Measurements from ENCODE around the gene ADAMTSL3. TPM values are rescaled to one million over a fixed set of nuclear protein-coding genes. Genes with fewer than 3 reads are reported as not detected.
"Not testable (repeated sequence)": the region's sequence is repeated elsewhere in the genome, so short reads cannot be mapped to it uniquely, and the experiment has no call there.

ADAMTSL3 gene
- total RNA-seq, 5 donors from 2014 or later (not counting 1 experiment from before 2014, with no cell fraction given): 0.07 to 0.15 (median 0.12) TPM; not detected in 1

DNA sequence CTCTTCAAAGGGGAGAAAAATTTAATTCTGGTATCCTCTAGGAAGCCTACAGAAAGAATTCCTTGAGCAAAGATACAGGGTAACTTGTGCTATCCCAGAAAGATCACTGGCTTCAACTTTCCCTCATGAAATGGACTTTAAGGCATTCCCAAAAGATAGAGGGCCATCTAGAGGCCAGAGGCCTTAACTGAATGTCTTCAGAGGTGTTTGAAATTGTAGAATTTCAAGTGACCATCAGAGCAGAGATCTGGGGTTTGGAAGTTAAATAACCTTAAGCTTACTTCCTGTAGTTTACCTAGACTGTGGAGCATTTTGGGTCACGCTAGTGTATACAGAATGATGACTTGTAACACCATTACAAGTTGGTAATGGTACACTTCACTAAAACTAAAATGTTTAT, 400.6 kb downstream of the ADAMTSL3 start:
- H3K4me1 ChIP-seq (ENCODE audit: control insufficient read depth in 1 of 2, extremely low read depth in 1 of 2, insufficient read depth in 2 of 2, low read length in 2 of 2); ATAC-seq (replicated peaks in 1 of 4); H3K27ac Mint-ChIP-seq; H3K36me3 Mint-ChIP-seq; H3K27me3 ChIP-seq (replicated peaks in 1 of 2; ENCODE audit: control insufficient read depth in 2 of 2, extremely low read depth in 1 of 2, insufficient read depth in 2 of 2, low read length in 1 of 2); CTCF ChIA-PET; H3K36me3 ChIP-seq (ENCODE audit: control insufficient read depth in 2 of 2, extremely low read depth in 1 of 2, insufficient read depth in 1 of 2, low read length in 1 of 2); POLR2A ChIA-PET; H3K4me3 Mint-ChIP-seq; H3K9me3 ChIP-seq; H3K4me1 Mint-ChIP-seq; H3K4me3 ChIP-seq (ENCODE audit: control insufficient read depth in 1 of 2, extremely low read depth in 1 of 2, low read length in 1 of 2); DNase-seq; H3K27ac ChIP-seq (ENCODE audit: low read length): not testable (repeated sequence)
- Mint-ChIP-seq H3K27me3 (peaks cover 3 to 11% of the 10 kb centered on the region in 2 donors), H3K9me3 (peaks cover 19 to 25% (median 19%) of the 10 kb centered on the region in 3 donors)
- WGBS (ENCODE audit: insufficient coverage): no CpG with 5 or more reads among the region's 1 CpG

DNA sequence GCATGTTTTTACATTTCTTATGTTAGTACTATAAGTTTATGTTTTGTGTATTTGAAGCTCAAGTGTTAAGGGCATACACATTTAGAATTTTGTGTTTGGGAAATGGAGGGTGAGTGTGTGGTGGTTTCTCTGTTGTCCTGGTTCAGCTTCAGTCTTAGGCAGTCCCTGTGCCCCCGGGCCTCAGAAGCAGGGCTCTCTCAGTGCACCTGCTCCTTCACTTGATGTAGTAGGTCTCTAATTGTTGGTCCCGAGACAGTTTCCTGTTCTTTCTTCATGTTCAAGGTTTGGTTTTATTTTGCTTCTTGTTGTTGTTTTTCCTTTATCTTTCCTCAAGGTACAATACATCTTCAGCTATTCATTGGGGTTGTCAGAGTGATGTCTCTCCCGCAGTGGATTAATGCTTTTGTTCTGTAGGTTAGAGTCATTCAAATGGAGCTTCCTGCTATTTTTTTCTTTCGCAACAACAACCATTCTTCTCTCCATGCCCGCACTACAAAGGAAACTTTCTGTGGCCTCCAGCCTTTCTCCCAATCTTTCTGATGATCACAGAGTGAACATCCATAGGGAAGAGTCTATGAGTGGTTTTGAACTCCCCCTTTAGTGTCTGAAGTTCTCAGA, 403.9 kb downstream of the ADAMTSL3 start:
- no peaks in the 10 kb centered on the region for H3K36me3 Mint-ChIP-seq
- ATAC-seq (replicated peaks in 1 of 4) (no peak), DNase-seq (no peak)
- peaks cover 21 to 28% (median 26%) of the 10 kb centered on the region in 3 donors for H3K9me3 Mint-ChIP-seq
- POLR2A ChIA-PET: interaction anchor here in 1 of 2 donors (0.6 kb wide), 1 partner anchor 100 kb away, joined by 5 read pairs; no protein-coding TSS in a partner anchor
- H3K4me1 Mint-ChIP-seq: no peaks in the 10 kb centered on the region
- H3K4me3 ChIP-seq (ENCODE audit: control insufficient read depth in 1 of 2, extremely low read depth in 1 of 2, low read length in 1 of 2): no peak overlapping the region
- CTCF ChIA-PET: no interaction called here
- H3K27me3 Mint-ChIP-seq: peaks cover 0 to 14% of the 10 kb centered on the region in 2 donors
- H3K4me1 ChIP-seq (ENCODE audit: control insufficient read depth in 1 of 2, extremely low read depth in 1 of 2, insufficient read depth in 2 of 2, low read length in 2 of 2): no peaks in the 10 kb centered on the region
- no CpG with 5 or more reads among the region's 5 CpGs for WGBS (ENCODE audit: insufficient coverage)
- H3K36me3 ChIP-seq (ENCODE audit: control insufficient read depth in 2 of 2, extremely low read depth in 1 of 2, insufficient read depth in 1 of 2, low read length in 1 of 2): no peaks in the 10 kb centered on the region
- H3K4me3 Mint-ChIP-seq: no peak overlapping the region
- no peak overlapping the region for H3K27ac ChIP-seq (ENCODE audit: low read length)
- no peaks in the 10 kb centered on the region for H3K27me3 ChIP-seq (replicated peaks in 1 of 2; ENCODE audit: control insufficient read depth in 2 of 2, extremely low read depth in 1 of 2, insufficient read depth in 2 of 2, low read length in 1 of 2)
- H3K9me3 ChIP-seq: peaks cover 2% of the 10 kb centered on the region
- no peak overlapping the region for H3K27ac Mint-ChIP-seq

DNA sequence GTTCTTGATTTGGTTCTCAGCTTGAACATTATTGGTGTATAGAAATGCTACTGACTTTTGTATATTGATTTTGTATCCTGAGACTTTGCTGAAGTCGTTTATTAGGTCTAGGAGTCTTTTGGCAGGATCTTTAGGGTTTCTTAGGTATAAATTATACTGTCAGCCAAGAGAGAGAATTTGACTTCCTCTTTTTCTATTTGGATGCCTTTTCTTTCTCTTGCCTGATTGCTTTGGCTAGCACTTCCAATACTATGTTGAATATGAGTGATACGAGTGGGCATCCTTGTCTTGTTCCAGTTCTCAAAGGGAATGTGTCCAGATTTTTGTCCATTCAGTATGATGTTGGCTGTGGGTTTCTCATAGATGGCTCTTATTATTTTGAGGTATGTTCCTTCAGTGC, 409.8 kb downstream of the ADAMTSL3 start:
- H3K4me1 ChIP-seq (ENCODE audit: control insufficient read depth in 1 of 2, extremely low read depth in 1 of 2, insufficient read depth in 2 of 2, low read length in 2 of 2); H3K4me3 ChIP-seq (ENCODE audit: control insufficient read depth in 1 of 2, extremely low read depth in 1 of 2, low read length in 1 of 2); H3K9me3 ChIP-seq; H3K27ac ChIP-seq (ENCODE audit: low read length); DNase-seq; H3K27me3 ChIP-seq (replicated peaks in 1 of 2; ENCODE audit: control insufficient read depth in 2 of 2, extremely low read depth in 1 of 2, insufficient read depth in 2 of 2, low read length in 1 of 2); H3K36me3 ChIP-seq (ENCODE audit: control insufficient read depth in 2 of 2, extremely low read depth in 1 of 2, insufficient read depth in 1 of 2, low read length in 1 of 2); POLR2A ChIA-PET; H3K36me3 Mint-ChIP-seq; H3K4me1 Mint-ChIP-seq; H3K27ac Mint-ChIP-seq; CTCF ChIA-PET; ATAC-seq (replicated peaks in 1 of 4); H3K4me3 Mint-ChIP-seq: not testable (repeated sequence)
- no CpG with 5 or more reads among the region's 2 CpGs for WGBS (ENCODE audit: insufficient coverage)
- Mint-ChIP-seq H3K9me3 (peaks cover 15 to 35% (median 15%) of the 10 kb centered on the region in 3 donors), H3K27me3 (peaks cover 4 to 18% of the 10 kb centered on the region in 2 donors)

DNA sequence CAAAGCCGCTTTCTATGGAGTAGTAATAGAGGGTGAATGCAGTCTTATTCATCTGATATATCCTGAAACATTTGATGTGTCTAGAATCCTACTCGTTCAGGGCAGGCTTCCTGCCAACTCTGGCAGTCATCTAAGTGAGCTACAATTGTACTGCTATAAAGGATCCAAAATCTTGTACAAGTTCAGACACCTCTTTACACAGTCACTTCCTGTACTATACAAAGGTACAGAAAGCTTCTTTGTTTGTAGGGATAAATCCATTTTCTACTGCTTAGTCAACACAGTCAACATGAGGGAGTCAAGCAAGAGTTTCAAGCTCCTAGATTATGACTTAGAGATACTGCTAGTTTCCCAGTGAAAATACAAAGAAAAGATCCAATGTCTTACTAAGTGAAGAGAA, 414.8 kb downstream of the ADAMTSL3 start:
- H3K4me1 ChIP-seq (ENCODE audit: control insufficient read depth in 1 of 2, extremely low read depth in 1 of 2, insufficient read depth in 2 of 2, low read length in 2 of 2); H3K4me3 ChIP-seq (ENCODE audit: control insufficient read depth in 1 of 2, extremely low read depth in 1 of 2, low read length in 1 of 2); DNase-seq; H3K9me3 ChIP-seq; H3K27me3 ChIP-seq (replicated peaks in 1 of 2; ENCODE audit: control insufficient read depth in 2 of 2, extremely low read depth in 1 of 2, insufficient read depth in 2 of 2, low read length in 1 of 2); H3K36me3 ChIP-seq (ENCODE audit: control insufficient read depth in 2 of 2, extremely low read depth in 1 of 2, insufficient read depth in 1 of 2, low read length in 1 of 2); H3K27ac ChIP-seq (ENCODE audit: low read length); H3K36me3 Mint-ChIP-seq; POLR2A ChIA-PET; H3K4me1 Mint-ChIP-seq; H3K27ac Mint-ChIP-seq; H3K4me3 Mint-ChIP-seq; CTCF ChIA-PET: not testable (repeated sequence)
- Mint-ChIP-seq H3K9me3 (peaks cover 6 to 19% (median 9%) of the 10 kb centered on the region in 3 donors), H3K27me3 (peaks cover 24 to 29% of the 10 kb centered on the region in 2 donors)
- peak in 1 of 4 experiments; percentile 44 for ATAC-seq (replicated peaks in 1 of 4)
- WGBS (ENCODE audit: insufficient coverage): no CpG with 5 or more reads among the region's 2 CpGs

DNA sequence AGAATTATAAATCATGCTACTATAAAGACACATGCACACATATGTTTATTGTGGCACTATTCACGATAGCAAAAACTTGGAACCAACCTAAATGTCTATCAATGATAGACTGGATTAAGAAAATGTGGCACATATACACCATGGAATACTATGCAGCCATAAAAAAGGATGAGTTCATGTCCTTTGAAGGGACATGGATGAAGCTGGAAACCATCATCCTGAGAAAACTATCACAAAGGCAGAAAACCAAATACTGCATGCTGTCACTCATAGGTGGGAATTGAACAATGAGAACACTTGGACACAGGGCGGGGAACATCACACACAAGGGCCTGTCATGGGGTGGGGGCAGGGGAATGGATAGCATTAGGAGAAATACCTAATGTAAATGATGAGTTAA, 424.1 kb downstream of the ADAMTSL3 start:
- H3K27ac ChIP-seq (ENCODE audit: low read length); H3K36me3 ChIP-seq (ENCODE audit: control insufficient read depth in 2 of 2, extremely low read depth in 1 of 2, insufficient read depth in 1 of 2, low read length in 1 of 2); H3K9me3 ChIP-seq; DNase-seq; H3K36me3 Mint-ChIP-seq; H3K27ac Mint-ChIP-seq; CTCF ChIA-PET; H3K4me3 ChIP-seq (ENCODE audit: control insufficient read depth in 1 of 2, extremely low read depth in 1 of 2, low read length in 1 of 2); H3K4me3 Mint-ChIP-seq; ATAC-seq (replicated peaks in 1 of 4): not testable (repeated sequence)
- Mint-ChIP-seq H3K4me1 (peaks cover 8 to 15% (median 13%) of the 10 kb centered on the region in 3 donors), H3K27me3 (peaks cover 69 to 72% of the 10 kb centered on the region in 2 donors), H3K9me3 (peaks cover 0 to 10% (median 0%) of the 10 kb centered on the region in 3 donors)
- H3K27me3 ChIP-seq (replicated peaks in 1 of 2; ENCODE audit: control insufficient read depth in 2 of 2, extremely low read depth in 1 of 2, insufficient read depth in 2 of 2, low read length in 1 of 2): peaks cover 0 to 25% of the 10 kb centered on the region in 2 experiments
- WGBS (ENCODE audit: insufficient coverage): no CpG with 5 or more reads among the region's 2 CpGs
- peaks cover 0 to 11% of the 10 kb centered on the region in 2 experiments for H3K4me1 ChIP-seq (ENCODE audit: control insufficient read depth in 1 of 2, extremely low read depth in 1 of 2, insufficient read depth in 2 of 2, low read length in 2 of 2)
- POLR2A ChIA-PET: interaction anchor here in 1 of 2 donors (0.7 kb wide), 1 partner anchor 11 kb away, joined by 5 read pairs; no protein-coding TSS in a partner anchor

DNA sequence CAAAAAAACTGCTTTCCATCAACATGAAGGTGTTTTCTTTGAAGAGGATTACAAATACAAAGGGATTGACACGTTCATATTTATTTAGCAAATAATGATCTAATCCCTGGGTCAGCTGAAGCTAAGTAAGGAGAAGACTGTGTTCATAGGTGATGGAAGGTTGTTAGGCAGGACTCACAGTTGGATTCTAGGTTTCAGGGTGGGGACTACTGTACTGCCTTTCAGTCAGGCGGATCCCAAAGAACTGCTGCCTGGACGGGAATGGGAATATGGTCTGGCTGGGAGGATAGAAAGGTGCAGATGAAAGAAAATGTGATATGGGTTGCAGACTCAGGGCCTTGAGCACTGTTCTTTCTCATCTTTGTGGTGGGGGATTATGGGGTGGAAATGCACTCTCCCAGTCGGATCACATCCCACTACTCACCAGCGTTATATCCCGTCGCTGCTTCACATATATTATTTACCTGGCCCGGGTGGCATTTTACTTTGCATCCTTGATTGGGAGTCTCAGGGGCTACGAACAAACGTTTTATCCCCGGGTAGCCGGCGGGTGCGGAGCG, 425.5 kb downstream of the ADAMTSL3 start:
- Mint-ChIP-seq H3K27me3 (peaks cover 57 to 64% of the 10 kb centered on the region in 2 donors), H3K4me3 (peak overlapping the region; percentile 70 to 80 (median 73)), H3K4me1 (peaks cover 8 to 15% (median 13%) of the 10 kb centered on the region in 3 donors)
- H3K27ac ChIP-seq (ENCODE audit: low read length); H3K9me3 ChIP-seq; DNase-seq; CTCF ChIA-PET; POLR2A ChIA-PET; H3K27ac Mint-ChIP-seq; H3K9me3 Mint-ChIP-seq; H3K36me3 Mint-ChIP-seq; ATAC-seq (replicated peaks in 1 of 4); H3K36me3 ChIP-seq (ENCODE audit: control insufficient read depth in 2 of 2, extremely low read depth in 1 of 2, insufficient read depth in 1 of 2, low read length in 1 of 2): not testable (repeated sequence)
- Histone ChIP-seq H3K27me3 (replicated peaks in 1 of 2; ENCODE audit: control insufficient read depth in 2 of 2, extremely low read depth in 1 of 2, insufficient read depth in 2 of 2, low read length in 1 of 2) (peaks cover 0 to 25% of the 10 kb centered on the region in 2 experiments), H3K4me1 (ENCODE audit: control insufficient read depth in 1 of 2, extremely low read depth in 1 of 2, insufficient read depth in 2 of 2, low read length in 2 of 2) (peaks cover 0 to 11% of the 10 kb centered on the region in 2 experiments), H3K4me3 (ENCODE audit: control insufficient read depth in 1 of 2, extremely low read depth in 1 of 2, low read length in 1 of 2) (peak overlapping the region in 1 of 2 donors; percentile 77)
- 6% methylated on average over 7 of the region's 15 CpGs for WGBS (ENCODE audit: insufficient coverage)

All from T-cell (primary cell).